Right cardiac atrium (tissue), 5 donors: ENCODE results near the gene MTMR8. TPM values are rescaled to one million over a fixed set of nuclear protein-coding genes. Genes with fewer than 3 reads are reported as not detected.
A peak's percentile ranks its signal among the peaks of the same experiment; 100 is the strongest.
"Not testable (repeated sequence)": the region's sequence is repeated elsewhere in the genome, so short reads cannot be mapped to it uniquely, and the experiment has no call there.

Experiments used
- ATAC-seq, 2 donors: fragments of 200-7000 bp; cut with Tn5 transposase; one replicate each; pipeline versions ENCODE4 v1.8.0 to v1.9.1; 2020; ENCODE audit warnings: moderate library complexity in 2 of 2, mild to moderate bottlenecking in 1 of 2
- DNase-seq, 3 donors: peaks; one replicate each; pipeline ENCODE4 v3.0.0-alpha.2; 2020
- H3K27ac ChIP-seq: one replicate; pipeline ENCODE4 v1.5.1; 2013; ENCODE audit warnings: mild to moderate bottlenecking, low read length, control low read depth, moderate library complexity
- H3K27me3 ChIP-seq: one replicate; pipeline ENCODE4 v1.6.1; 2013; ENCODE audit not compliant: control insufficient read depth, insufficient read depth
- H3K4me1 ChIP-seq: one replicate; pipeline ENCODE4 v1.6.1; 2013; ENCODE audit warnings: low read length; ENCODE audit not compliant: control insufficient read depth, insufficient read depth
- H3K4me3 ChIP-seq: one replicate; pipeline ENCODE4 v1.5.1; 2013; ENCODE audit warnings: low read length, control low read depth
- H3K9me3 ChIP-seq: one replicate; pipeline ENCODE4 v1.6.1; 2013; ENCODE audit warnings: low read length; ENCODE audit not compliant: control insufficient read depth
- WGBS: extraction: QIAGEN DNeasy Blood & Tissue Kit; methylation state at CpG from one replicate; pipeline ENCODE4 v1.1.7; 2013; 5-methylcytosine and 5-hydroxymethylcytosine counted together
- intact Hi-C, 4 donors: fragments of 100-400 bp; cut with DNase I; formaldehyde crosslinking; loops; one replicate each; pipeline versions ENCODE4 v1.11.0 to v1.14.0; 2022 to 2023
- long read RNA-seq, 4 donors: library from polyadenylated mRNA; unstranded; transcript quantifications; one replicate each; pipeline ENCODE4 v2.0.0, GENCODE V29; 2020 to 2021
- polyA plus RNA-seq: library from polyadenylated mRNA; stranded (reverse); fragments of 200-250 nt; gene quantifications from one replicate; pipeline ENCODE4 v1.2.3, GENCODE V29; 2013
- total RNA-seq, 4 donors: library from RNA; stranded (reverse); fragmentation: NEBNext Ultra II Directional; extraction: Animal tissue kit (Norgen Biotek cat#: 25700); gene quantifications; one replicate each; pipeline ENCODE4 v1.2.1, GENCODE V29; 2021
- donor health status: healthy with polysubstance abuse.
- donor health status: DM: no; HTN: yes; CAD: no.
- donor health status: DM: no; HTN: no; CAD: no.
- donor health status: DM: no; HTN: yes; CAD: no; lungs with severe emphysema.
- donor health status: DM: yes; HTN: yes; CAD: no.

Gene MTMR8
- 1 to 10 TPM in 1 of 4 donors, under 1 TPM in 3; 0.56 to 1.5 (median 0.73) TPM for total RNA-seq
- 0.32 TPM for polyA plus RNA-seq
- long read RNA-seq, donor 1: 0 reads
- long read RNA-seq, donor 2: 0 reads
- long read RNA-seq, donor 3, partial matches to known transcripts: 2 of 6 reads
- long read RNA-seq, donor 3, other reads (novel, unspliced or antisense): 4 of 6 reads
- long read RNA-seq, donor 4: 0 reads

DNA sequence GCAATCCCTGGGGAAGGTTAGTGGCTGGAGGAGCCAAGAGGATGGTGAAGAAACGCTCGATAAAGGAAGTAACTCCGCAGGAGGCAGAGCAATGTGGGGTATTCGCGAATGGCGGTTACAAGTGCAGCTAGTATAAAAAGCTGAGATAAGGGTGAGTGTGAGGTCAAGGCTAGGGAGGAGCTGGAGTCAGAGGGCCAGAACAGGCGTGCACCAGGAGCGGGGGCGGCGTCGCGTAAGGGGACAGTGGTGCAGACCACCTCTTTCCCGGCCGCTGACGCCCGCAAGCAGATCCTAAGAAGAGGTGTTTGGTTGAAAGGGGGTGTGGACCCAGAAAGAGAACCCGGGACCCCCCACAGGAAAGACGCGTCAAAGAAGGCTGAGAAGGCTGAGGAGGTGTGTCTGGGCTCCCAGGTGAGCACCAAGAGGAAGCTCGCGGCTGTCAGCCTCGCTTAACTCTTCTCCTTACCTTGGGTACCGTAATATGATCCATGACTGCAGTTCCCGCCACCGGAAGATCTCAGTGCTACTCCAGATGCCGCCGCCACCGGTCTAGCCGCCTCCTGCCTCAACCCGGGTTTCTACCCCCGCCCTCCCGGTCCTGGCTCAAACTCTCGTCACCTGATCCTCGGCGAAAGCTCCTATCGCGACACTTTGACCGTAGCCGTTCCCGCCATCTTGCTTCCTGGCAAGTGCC, at the start of gene MTMR8:
Gene MTMR8 (minus strand): TSS at position 579 of the 694 bp plus-strand sequence. CDS start 89 bp downstream, at position 490.
- under 1% methylated on average over 40 of the region's 40 CpGs for WGBS
- H3K4me3 ChIP-seq: peak within 1 kb of the TSS; percentile 81
- intact Hi-C loops: no loop called here
- H3K9me3 ChIP-seq: no peaks in the 10 kb centered on the region
- no peaks in the 10 kb centered on the region for H3K4me1 ChIP-seq
- H3K27me3 ChIP-seq: no peaks in the 10 kb centered on the region
- no peak within 1 kb of the TSS for H3K27ac ChIP-seq
- ATAC-seq (peak; percentile 85 to 96), DNase-seq (peak; percentile 77 to 88 (median 85))

DNA sequence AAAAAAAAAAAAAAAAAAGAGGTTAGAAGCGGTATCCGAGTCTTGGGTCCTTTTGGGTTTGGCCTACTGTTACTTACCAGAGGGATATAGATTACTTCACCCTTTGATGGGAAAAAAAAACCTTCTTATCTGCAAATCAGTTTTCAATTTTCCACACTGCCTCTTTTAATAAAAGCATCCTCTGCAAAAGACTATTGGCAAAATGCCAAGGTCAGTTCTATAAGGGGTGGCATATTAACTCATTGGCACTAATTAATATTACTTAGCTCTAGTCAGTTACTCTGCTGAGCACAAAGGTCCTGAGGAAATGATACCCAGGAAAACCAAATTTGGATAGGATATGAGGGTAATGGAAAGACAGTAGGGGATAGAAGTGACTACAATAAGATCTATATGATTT, 44.3 kb upstream of the MTMR8 start:
- H3K27ac ChIP-seq: no peak overlapping the region
- intact Hi-C loops: no loop called here
- DNase-seq (no peak), ATAC-seq (no peak)
- H3K4me1 ChIP-seq: no peaks in the 10 kb centered on the region
- no peaks in the 10 kb centered on the region for H3K27me3 ChIP-seq
- no peak overlapping the region for H3K4me3 ChIP-seq
- no peaks in the 10 kb centered on the region for H3K9me3 ChIP-seq
- WGBS: 92% methylated on average over 2 of the region's 2 CpGs

DNA sequence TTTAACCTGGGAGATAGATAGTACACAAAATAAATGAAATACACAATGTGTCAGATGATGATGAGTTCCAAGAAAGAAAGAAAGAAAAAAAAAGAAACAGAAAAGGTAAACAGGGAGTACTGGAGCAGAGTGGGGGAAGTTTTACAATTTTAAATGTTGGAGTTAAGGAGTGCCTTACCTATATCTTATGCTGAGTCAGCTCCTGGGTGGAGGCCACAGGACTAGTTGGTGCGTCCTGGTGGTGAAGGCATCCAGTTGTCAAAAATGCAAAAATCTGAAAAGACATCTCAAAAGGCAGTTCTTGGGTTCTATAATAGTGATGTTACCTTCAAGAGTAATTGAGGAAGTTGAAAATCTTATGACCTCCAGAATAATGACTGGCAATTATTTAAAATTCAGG, 42.4 kb upstream of the MTMR8 start:
- ATAC-seq (no peak), DNase-seq (no peak)
- no peaks in the 10 kb centered on the region for H3K4me1 ChIP-seq
- H3K27ac ChIP-seq: no peak overlapping the region
- H3K9me3 ChIP-seq: no peaks in the 10 kb centered on the region
- H3K27me3 ChIP-seq: no peaks in the 10 kb centered on the region
- no peak overlapping the region for H3K4me3 ChIP-seq
- 100% methylated on average over 1 of the region's 1 CpG for WGBS
- intact Hi-C loops: no loop called here

DNA sequence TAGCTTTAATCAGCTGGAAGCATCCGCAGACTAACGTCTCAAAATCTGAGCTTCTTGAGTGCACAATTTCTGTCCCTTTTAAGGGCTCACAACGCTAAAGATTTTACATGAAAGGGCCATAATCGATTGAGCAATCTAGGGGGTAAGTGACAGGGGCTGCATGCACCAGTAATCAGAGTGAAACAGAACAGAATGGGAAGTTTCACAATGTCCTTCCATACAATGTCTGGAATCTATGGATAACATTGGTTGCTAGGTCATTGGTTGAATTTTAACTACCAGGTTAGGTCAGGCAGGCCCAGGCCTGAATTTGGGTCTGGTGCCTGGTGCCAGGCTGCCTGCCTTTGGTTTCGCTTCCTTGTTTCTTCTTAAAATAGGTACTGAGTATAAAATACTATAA, 42.0 kb upstream of the MTMR8 start:
- Histone ChIP-seq H3K9me3 (no peaks in the 10 kb centered on the region), H3K4me3 (no peak overlapping the region), H3K27ac (no peak overlapping the region), H3K4me1 (no peaks in the 10 kb centered on the region), H3K27me3 (no peaks in the 10 kb centered on the region)
- intact Hi-C loops: no loop called here
- no peak for ATAC-seq
- WGBS: 73% methylated on average over 5 of the region's 5 CpGs
- no peak for DNase-seq

DNA sequence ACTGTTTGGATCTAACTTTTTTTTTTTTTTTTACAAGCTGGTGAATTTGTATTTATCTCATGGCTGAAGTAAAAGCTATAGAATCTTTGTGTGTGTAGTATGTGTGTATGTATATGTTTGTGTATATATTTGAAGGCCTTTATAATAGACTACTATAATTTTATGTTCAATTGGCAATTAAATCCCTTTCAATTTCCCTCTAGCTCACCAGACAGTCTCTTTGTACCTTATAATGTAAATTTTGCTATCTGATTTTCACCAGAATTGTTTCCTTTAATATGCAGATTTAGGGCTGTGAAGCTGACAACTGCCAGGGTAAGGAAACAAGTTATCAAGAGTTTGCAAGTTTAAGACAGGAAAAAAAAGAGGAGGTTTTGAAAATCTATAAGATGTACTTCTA, 33.1 kb upstream of the MTMR8 start:
- Histone ChIP-seq H3K27ac (no peak overlapping the region), H3K27me3 (no peaks in the 10 kb centered on the region), H3K9me3 (no peaks in the 10 kb centered on the region), H3K4me3 (no peak overlapping the region), H3K4me1 (no peaks in the 10 kb centered on the region)
- ATAC-seq: no peak
- intact Hi-C loops: no loop called here
- no peak for DNase-seq

DNA sequence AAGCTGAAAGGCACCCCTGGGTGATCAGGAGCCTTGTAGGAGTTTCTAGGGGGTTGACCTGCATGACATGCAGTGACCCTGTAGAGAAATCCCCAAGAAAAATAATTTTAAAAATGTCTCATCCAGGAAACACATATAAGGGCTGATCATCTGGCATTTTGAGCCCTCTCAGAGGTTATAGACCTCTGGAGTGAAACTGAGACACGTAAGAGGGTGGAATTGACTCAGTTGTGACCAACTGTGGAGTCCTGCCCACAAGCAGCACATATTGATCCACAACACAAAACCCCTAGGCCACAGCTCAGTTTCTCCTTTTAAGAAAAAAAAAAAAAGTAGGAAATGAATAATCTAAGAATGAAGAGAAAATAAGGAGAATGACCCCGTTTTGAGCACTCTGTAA, 32.5 kb upstream of the MTMR8 start:
- H3K4me3 ChIP-seq: no peak overlapping the region
- intact Hi-C loops: no loop called here
- H3K27ac ChIP-seq: no peak overlapping the region
- H3K9me3 ChIP-seq: no peaks in the 10 kb centered on the region
- no peaks in the 10 kb centered on the region for H3K4me1 ChIP-seq
- DNase-seq: no peak
- H3K27me3 ChIP-seq: no peaks in the 10 kb centered on the region
- ATAC-seq: no peak
- 42% methylated on average over 2 of the region's 2 CpGs for WGBS

DNA sequence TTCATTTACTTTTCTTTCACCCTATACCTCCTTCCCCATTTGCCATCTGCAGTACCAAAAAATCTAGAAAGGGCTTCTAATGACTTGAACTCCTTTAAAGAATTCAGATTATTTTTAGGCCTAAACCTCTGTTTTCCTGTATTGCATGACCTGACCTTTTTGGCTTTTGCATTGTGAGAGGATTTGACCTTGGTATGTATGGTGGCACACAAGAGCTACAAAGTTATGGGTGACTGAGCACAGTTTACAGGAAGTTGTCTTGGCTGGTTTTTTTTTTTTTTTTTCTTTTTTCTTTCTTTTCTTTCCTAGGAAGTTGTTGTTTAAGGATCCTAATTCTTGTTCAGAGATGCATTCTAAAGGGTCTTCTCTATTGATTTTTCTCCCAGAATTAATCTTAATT, 32.0 kb upstream of the MTMR8 start:
- DNase-seq: no peak
- ATAC-seq: no peak

DNA sequence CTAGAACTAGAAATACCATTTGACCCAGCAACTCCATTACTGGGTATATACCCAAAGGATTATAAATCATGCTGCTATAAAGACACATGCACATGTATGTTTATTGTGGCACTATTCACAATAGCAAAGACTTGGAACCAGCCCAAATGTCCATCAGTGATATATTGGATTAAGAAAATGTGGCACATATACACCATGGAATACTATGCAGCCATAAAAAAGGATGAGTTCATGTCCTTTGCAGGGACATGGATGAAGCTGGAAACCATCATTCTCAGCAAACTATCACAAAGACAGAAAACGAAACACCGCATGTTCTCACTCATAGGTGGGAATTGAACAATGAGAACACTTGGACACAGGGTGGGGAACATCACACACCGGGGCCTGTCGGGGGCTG, 14.5 kb upstream of the MTMR8 start:
- H3K27me3 ChIP-seq, H3K27ac ChIP-seq, H3K4me1 ChIP-seq, H3K4me3 ChIP-seq, H3K9me3 ChIP-seq, intact Hi-C loops, ATAC-seq, DNase-seq: not testable (repeated sequence)
- 89% methylated on average over 4 of the region's 4 CpGs for WGBS

More for the DNA sequence above, 32.0 kb upstream of the MTMR8 start:
- Histone ChIP-seq H3K27ac (no peak overlapping the region), H3K27me3 (no peaks in the 10 kb centered on the region), H3K4me1 (no peaks in the 10 kb centered on the region), H3K4me3 (no peak overlapping the region), H3K9me3 (no peaks in the 10 kb centered on the region)
- intact Hi-C loops: no loop called here

DNA sequence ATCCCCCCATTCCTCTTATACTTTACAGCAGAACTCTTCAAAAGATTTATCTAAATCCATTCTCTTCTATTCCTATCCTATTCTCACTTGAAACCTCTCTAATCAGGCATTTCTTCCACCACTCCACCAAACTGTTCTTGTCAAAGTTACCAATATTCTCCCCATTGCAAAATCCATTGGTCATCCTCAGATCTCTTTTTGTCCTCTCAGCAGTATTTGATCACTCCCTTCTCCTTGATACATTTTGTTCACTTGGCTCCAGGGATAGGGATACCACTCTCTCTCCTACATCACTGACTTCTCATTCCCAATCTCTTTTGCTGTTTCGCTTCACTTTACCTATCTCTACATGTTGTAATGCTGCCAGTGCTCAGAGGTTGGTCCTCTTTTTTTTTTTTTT, 2.8 kb upstream of the MTMR8 start:
- no peaks in the 10 kb centered on the region for H3K9me3 ChIP-seq
- DNase-seq (no peak), ATAC-seq (no peak)
- no peaks in the 10 kb centered on the region for H3K4me1 ChIP-seq
- no peak overlapping the region for H3K4me3 ChIP-seq
- H3K27me3 ChIP-seq: no peaks in the 10 kb centered on the region
- H3K27ac ChIP-seq: no peak overlapping the region
- intact Hi-C loops: no loop called here
- WGBS: 91% methylated on average over 1 of the region's 1 CpG

DNA sequence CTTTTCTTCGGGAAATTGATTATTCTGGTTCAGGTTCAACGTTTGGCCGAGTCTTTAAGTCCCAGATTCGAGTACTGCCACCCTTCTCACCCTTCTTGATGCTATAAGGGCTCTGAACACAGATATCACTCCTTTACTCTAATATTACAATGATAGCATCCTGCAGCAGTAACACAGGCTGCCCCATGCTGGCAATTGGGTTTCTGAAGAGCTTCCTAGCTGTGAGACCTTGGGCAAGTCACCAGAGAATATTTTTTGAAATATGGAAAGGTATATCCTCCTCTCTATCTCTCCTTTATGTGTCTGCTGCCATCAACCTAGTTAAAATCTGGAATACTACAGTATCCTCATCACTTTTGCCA, 297 bp upstream of the MTMR8 start:
- no peak for ATAC-seq
- H3K9me3 ChIP-seq: no peaks in the 10 kb centered on the region
- peak overlapping the region; percentile 81 for H3K4me3 ChIP-seq
- H3K27ac ChIP-seq: no peak overlapping the region
- H3K27me3 ChIP-seq: no peaks in the 10 kb centered on the region
- no peaks in the 10 kb centered on the region for H3K4me1 ChIP-seq
- no peak for DNase-seq
- WGBS: under 1% methylated on average over 4 of the region's 4 CpGs
- intact Hi-C loops: no loop called here

DNA sequence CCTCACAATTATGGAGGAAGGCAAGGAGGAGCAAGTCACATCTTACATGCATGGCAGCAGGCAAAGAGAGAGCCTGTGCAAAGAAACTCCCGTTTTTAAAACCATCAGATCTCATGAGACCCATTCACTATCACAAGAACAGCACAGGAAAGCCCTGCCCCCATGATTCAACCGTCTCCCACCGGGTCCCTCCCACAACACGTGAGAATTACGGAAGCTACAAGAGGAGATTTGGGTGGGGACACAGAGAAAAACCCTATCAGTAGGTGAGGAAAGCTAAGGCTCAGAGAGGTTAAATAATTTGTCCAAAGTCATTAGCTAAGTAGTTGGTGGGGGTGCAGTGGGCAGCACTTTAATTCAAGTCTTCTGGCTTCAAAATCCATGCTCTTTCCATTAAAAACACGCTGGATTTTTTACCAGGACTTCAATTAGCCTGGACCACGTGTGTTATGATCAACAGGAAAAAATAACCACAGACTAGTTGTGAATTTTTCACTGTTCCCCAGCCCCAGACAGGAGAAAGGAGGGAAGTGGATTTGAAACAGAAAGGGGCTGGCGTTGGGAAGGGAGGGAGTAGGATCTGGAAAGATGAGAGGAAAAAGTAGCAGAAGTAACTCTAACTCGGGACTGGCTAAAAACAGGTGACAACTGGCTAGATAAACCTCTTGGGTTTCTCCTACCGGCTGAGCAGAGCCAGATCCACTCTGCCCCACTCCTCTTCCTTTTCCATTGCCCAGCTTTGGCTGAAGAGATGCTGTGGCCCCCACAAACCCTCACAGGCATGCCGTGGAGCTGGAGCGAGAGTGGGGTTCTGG, 986 bp downstream of the MTMR8 start:
- no peak for ATAC-seq
- Histone ChIP-seq H3K9me3 (no peaks in the 10 kb centered on the region), H3K27ac (no peak overlapping the region), H3K27me3 (no peaks in the 10 kb centered on the region), H3K4me3 (peak overlapping the region; percentile 81), H3K4me1 (no peaks in the 10 kb centered on the region)
- intact Hi-C loops: no loop called here
- DNase-seq: peak in 1 of 3 donors; percentile 18
- 23% methylated on average over 12 of the region's 12 CpGs for WGBS
